DMS53 treated with DMSO at 0.1 percent for 48 hours (cell line): ENCODE measurements around the gene NAPA.

Experiments used
- DNase-seq: peaks from one replicate; lab custom pipeline; 2025; ENCODE audit not compliant: unreplicated experiment; lab: John Stamatoyannopoulos, UW

The NAPA gene

DNA sequence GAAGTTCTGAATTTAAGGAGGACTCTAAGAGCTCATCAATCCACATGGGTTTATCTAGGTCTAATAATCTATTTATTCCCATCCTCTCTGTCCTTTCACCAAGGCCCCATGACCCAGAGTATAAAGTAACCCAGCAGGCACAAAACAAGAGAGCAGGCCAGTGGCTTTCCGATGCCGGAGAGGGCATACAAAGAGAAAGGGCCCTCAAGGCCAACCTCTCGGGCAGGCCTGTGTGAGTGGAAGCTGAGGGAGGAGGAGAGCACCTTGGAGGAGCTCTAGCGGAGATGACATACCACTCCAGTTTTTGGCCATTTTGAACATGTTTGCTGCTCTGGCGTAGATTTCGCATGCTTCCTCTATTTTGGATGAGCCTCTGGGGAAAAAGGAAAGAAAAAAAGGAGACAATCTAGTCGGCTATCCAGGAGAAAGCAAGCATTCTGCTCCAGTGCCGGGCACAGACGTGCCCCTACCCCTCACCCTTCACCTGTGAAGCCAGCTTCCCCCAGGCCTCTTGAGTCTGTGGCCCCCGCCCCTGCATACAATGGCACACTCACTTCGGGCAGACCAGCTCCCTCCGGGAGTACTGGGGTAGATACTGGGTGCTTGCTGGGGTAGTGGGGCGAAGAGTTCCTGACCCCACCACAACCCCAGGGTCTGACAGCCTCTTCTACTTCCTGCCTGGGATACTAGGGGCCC lies 11.6 kb downstream of the NAPA start:
- DNase-seq: no peak

DNA sequence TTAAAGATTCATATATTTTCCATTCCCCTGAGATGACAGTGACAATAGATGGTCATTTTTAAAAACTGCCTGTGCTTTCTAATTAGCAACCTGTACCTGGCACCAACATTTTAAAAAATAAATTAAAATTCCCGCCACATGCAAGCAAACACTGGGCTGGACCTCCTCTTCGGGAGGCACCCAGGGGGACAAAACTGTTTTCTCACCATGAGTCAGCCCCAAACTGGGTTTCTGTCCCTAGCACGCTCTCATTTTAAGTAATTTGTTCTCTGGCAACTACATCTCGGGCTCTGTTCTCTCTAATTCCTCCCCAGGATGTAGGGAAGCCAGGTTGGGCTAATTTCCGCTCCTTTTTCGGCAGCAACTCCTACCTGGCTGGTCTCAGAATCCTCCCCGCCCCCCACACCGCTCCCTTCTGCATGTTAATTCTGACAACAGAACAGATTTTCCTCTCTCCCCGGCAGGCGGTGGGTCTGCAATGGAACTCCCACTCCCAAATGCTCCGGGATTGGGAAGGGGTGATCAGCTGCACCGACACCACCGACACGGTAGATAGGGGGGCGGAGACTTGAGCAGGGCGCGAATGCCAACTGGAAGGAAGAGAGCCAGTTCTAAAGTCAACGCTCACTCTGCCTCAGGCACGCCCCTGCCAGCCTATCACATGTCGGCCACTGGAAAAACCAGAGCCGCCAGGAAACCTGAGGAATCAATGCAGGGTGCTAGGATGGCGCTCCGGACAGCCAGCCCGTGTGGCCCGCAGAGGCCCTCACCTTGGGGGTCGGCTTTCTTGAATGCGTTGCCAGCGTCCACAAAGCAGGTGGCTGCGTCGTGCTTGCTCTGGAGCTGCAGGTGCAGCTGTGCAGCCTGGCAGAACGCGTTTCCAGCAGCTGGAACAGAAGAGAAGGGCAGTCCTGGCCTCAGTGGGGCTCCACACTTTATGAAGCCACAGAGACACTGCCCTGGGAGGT lies 14.7 kb downstream of the NAPA start:
- no peak for DNase-seq

- DNase-seq: no peak
These were observed 15.5 kb downstream of the NAPA start for GRCh38 chr19:47499371-47499770.

- DNase-seq: no peak
These were observed 16.3 kb downstream of the NAPA start for GRCh38 chr19:47498561-47498960.

GRCh38 chr19:47497821-47498520 lies 16.9 kb downstream of the NAPA start:
- no peak for DNase-seq

DNA sequence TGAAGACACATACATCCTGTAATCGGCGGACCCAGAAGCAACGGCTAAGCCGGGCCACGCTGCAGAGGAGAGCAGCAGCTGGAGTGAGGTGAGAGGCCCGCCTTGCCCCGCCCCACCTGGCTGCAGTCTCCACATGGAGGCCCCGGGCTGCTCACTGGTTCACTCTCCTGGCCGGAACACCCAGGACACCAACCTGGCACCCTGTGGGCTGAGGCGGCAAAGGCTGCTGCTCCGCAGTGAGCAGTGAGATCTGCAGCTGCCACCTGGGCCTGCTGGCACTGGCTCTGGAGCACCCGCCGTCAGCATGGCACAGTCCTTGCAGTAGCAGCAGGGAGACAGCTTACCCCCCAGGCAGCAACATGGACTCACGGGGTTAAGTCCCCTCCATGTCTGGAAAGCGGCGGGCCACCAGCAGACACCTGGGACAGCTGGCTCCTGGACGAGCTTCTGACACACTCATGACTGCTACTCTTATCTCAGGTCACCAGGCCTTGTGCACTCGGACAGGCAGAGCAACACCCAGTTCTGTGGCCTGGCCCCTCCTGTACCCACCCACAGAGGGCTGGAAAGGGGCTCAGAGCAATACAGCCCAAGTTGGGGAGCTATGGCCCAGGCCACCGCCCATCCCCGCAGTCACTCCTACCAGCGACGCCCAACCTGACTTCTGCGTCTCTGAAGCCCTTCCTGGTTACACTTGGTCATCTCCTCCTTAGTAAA lies 17.7 kb downstream of the NAPA start:
- no peak for DNase-seq

- no peak for DNase-seq
These were observed 19.1 kb downstream of the NAPA start for GRCh38 chr19:47495478-47496372.

DNA sequence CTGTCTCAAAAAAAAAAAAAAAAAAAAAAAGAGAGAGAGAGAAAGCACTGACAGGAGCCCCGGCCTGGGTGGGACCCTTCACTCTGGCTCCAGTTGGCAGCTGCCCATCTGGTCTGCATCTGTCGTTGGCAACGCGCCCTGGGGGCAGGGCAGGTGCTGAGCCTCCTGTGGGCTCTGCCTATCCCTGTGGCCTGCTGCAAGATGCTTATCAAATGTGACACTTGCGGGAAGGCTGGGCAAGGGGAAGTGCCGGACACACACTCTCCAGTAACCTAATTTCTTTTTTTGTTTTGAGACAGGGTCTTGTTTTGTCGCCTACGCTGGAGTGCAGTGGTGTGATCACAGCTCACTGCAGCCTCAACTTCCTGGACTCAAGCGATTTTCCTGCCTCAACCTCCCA lies 20.1 kb downstream of the NAPA start:
- no peak for DNase-seq

DNA sequence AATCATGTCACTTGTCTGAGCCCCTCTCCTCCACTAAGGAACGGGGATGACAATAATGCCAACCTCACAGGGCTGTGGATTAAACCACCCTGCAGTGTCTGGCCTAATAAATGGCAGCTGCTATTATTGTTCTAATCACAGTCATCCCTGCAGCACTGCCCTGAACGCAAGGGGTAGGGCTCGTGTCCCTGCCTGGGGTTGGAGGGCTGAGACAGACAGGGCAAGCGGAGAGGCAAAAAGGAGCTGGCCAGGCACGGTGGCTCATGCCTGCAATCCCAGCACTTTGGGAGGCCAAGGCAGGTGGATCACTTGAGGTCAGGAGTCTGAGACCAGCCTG lies 20.7 kb downstream of the NAPA start:
- no peak for DNase-seq

GRCh38 chr19:47493378-47494210 lies 21.3 kb downstream of the NAPA start:
- DNase-seq: no peak

DNA sequence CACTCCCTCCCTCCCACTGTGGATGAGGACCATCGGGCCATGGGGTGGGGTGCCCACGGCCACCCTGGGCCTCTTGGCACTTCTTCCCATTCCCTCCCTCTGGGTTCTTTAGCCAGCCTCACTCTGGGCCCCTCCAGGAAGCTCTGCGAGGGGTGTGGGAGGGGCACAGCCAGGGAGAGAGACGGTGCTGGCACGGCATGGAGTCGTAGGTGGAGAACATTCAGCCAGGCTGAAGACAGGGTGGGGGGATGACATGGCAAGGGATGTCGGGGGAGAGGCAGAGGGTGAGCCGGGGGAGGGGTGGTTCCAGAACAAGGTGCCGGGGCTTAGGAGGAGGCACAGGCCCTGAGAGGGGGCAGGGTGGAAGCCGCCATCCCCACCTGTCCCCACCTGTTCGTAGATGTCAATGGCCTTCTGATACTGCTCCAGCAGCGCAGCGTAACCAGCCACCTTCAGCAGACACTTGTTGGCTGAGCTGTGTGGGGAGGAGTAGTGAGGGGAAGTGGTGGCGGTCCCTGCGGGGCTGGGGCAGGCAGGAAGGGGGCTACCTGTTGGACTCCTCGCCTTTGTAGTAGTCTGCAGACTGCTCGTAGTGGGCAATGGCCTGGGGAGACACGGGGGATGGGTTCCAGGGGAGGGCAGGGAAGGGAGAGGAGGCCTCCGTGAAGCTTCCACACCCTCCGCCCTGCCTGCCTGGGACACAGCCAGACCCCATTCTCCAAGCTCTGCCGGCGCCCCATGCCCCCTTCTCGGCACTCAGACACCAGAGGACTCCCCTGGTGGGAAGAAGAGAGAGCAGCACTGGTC lies 22.1 kb downstream of the NAPA start:
- DNase-seq: no peak

DNA sequence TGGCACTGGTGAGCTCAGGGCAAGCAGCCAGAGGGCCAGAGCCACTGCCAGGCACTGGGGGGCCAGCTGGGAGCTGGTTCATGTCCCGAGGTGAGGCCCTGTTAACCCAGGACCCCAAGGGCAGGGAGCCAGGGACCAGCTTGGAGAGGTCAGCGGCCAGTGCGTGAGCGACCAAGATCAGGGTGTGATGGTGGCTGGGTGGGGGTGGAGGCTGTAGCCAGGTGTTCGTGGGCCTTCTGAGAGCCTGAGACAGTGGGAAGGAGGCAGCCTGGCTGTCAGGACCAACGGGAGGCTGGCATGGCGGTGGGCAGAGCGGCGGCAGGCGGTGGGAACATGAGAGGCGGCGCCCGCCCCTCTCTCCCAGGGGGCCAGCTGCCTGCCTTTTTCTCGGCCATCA lies 22.7 kb downstream of the NAPA start:
- DNase-seq: no peak

DNA sequence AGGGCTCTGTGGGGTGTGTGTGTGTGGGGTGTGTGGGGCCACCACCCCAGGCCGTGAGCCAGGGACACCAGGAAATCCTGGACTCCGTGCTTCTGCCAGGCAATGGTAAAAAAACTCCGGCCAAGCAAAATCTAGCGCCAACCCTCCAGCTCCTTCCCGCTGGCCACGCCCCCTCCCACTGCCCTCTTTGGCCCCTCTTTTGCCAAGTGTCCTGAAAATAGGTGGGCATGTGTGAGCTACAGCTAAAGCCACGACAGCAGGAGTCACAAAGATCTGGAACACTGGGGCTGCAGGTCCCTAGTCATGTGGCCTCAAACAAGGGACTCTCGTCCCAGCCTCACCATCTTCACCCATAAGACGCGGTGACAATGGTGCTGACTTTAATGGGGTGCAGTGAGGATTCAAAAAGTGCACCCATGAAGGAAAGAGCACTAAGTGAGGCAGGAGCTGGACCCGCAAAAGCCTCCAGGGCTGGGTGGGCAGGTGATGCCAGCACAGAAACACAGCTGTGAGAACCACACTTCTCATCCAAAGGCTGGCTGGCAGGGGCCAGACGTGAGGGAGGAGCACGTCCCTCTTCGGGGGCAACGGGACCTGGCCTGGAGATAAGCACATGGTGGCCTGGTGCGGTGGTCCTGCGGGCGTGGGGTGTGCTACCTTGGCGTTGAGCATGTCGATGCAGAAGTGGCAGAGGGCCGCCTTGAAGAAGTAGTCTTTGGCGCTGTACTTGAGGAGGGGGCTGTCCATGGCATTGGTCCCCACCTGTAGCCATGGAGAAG lies 23.3 kb downstream of the NAPA start:
- no peak for DNase-seq

DNA sequence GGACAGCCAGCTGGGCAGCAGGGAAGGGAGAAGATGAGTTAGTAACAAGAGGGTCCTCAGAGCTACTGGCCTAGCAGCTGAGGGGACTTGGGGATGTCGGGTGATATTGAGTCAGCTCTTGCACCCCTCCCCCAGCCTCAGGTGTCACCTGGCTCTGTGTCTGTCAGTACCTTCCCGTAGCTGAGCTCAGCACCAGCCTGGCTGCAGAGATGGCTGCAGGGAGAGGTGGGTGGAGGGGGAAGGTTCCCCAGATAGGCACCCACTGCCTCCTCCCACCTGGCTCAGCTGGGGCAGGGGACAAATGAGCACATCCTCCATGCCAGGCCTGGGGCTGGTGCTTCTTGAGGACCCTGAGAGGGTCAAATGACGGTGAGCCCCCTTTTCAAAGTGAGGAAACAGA lies 24.0 kb downstream of the NAPA start:
- no peak for DNase-seq

DNA sequence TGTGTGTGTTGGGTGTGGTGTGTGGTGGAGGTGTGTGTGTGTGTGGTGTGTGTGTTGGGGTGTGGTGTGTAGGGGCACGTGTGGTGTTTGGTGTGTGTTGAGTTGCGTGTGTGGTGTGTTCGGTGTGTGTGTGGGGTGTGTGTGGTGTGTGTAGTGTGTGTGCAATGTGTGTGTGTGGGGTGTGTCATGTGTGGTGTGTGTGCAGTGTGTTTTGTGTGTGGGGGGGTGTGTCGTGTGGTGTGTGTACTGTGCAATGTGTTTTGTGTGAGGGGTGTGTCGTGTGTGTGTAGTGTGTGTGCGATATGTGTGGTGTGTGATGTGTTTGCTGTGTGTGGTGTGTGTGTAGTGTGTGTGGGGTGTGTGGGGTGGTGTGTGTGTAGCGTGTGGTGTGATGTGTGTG lies 24.8 kb downstream of the NAPA start:
- no peak for DNase-seq

DNA sequence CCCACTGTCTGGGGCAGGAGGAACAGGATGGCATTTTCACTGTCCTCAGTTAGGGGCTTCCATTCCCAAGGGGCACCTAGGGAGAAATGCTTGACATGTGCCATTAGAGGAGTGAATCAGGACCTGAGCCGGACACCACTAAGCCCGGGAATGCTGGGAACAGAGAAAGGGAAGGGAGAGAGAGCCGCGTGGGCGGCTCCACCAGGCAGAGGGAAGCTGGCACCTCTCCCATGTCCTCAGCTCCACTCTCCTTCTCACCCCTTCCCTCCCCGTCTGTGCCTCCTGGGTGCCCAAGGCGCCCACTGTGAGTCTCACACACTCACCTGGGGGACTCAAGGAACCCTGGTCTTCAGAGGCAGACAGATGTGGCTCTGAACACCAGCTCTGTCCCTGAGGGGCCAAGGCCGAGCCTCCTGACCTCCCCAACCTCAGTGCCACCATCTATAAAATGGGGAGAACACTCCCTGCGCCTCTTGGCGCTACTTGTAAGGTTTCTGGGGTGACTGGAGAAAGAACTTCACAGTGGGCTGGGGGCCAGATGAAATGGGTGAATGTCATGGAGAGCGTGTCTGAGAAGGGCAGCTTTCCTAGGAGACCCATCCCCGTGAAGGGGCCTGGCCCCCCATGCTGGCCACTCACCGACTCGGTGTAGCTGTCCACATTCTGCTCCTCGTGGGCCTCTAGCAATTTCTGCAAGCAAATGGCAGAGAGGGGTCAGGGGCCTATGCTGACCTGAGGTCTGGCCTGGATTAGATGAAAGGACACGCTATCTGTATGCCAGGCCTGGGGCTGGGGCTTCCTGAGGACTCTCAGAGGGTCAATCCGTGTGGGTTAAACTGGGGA lies 25.6 kb downstream of the NAPA start:
- no peak for DNase-seq
